ENCODE data around the gene B4GALT7.

- no peak for TF ChIP-seq EZH2 (IDR thresholded peaks at IDR 0.05; ENCODE audit: borderline replicate concordance, low read depth, low read length, poor library complexity, severe bottlenecking)
- TF ChIP-seq, protein P1, sequence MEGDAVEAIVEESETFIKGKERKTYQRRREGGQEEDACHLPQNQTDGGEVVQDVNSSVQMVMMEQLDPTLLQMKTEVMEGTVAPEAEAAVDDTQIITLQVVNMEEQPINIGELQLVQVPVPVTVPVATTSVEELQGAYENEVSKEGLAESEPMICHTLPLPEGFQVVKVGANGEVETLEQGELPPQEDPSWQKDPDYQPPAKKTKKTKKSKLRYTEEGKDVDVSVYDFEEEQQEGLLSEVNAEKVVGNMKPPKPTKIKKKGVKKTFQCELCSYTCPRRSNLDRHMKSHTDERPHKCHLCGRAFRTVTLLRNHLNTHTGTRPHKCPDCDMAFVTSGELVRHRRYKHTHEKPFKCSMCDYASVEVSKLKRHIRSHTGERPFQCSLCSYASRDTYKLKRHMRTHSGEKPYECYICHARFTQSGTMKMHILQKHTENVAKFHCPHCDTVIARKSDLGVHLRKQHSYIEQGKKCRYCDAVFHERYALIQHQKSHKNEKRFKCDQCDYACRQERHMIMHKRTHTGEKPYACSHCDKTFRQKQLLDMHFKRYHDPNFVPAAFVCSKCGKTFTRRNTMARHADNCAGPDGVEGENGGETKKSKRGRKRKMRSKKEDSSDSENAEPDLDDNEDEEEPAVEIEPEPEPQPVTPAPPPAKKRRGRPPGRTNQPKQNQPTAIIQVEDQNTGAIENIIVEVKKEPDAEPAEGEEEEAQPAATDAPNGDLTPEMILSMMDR (conservative IDR thresholded peaks at IDR 0.05; ENCODE audit: low read depth, low read length) = no peak
Measured at GRCh38 chr5:177620560-177620959, 20.6 kb downstream of the B4GALT7 start.
